Measurements from ENCODE around the gene GFRA1.

The GFRA1 gene

GRCh38 chr10:116141246-116141645 lies 131.8 kb downstream of the GFRA1 start:
- H3K4me3 ChIP-seq (ENCODE audit: control insufficient read depth, low read depth, low read length) = no peak overlapping the region
- TF ChIP-seq CTCF (conservative IDR thresholded peaks at IDR 0.05; ENCODE audit: control insufficient read depth, insufficient read depth, low read depth, low read length) = no peak
- DNase-seq (ENCODE audit: low read depth) = no peak

GRCh38 chr10:116139886-116140285 lies 133.1 kb downstream of the GFRA1 start:
- TF ChIP-seq CTCF (conservative IDR thresholded peaks at IDR 0.05; ENCODE audit: control insufficient read depth, insufficient read depth, low read depth, low read length) = no peak
- no peak for DNase-seq (ENCODE audit: low read depth)
- H3K4me3 ChIP-seq (ENCODE audit: control insufficient read depth, low read depth, low read length) = no peak overlapping the region

GRCh38 chr10:116138897-116139296 lies 134.1 kb downstream of the GFRA1 start:
- no peak for TF ChIP-seq CTCF (conservative IDR thresholded peaks at IDR 0.05; ENCODE audit: control insufficient read depth, insufficient read depth, low read depth, low read length)
- no peak for DNase-seq (ENCODE audit: low read depth)
- H3K4me3 ChIP-seq (ENCODE audit: control insufficient read depth, low read depth, low read length) = no peak overlapping the region

- no peak for DNase-seq (ENCODE audit: low read depth)
- H3K4me3 ChIP-seq (ENCODE audit: control insufficient read depth, low read depth, low read length) = no peak overlapping the region
- no peak for TF ChIP-seq CTCF (conservative IDR thresholded peaks at IDR 0.05; ENCODE audit: control insufficient read depth, insufficient read depth, low read depth, low read length)
Observed at GRCh38 chr10:116136261-116136660, 136.7 kb downstream of the GFRA1 start.

- no peak for TF ChIP-seq CTCF (conservative IDR thresholded peaks at IDR 0.05; ENCODE audit: control insufficient read depth, insufficient read depth, low read depth, low read length)
- DNase-seq (ENCODE audit: low read depth) = no peak
- no peak overlapping the region for H3K4me3 ChIP-seq (ENCODE audit: control insufficient read depth, low read depth, low read length)
Observed at GRCh38 chr10:116134322-116134721, 138.7 kb downstream of the GFRA1 start.

- H3K4me3 ChIP-seq (ENCODE audit: control insufficient read depth, low read depth, low read length) = no peak overlapping the region
- no peak for TF ChIP-seq CTCF (conservative IDR thresholded peaks at IDR 0.05; ENCODE audit: control insufficient read depth, insufficient read depth, low read depth, low read length)
- no peak for DNase-seq (ENCODE audit: low read depth)
Observed at GRCh38 chr10:116133634-116134033, 139.4 kb downstream of the GFRA1 start.

GRCh38 chr10:116132780-116133399 lies 140.1 kb downstream of the GFRA1 start:
- no peak for DNase-seq (ENCODE audit: low read depth)
- no peak for TF ChIP-seq CTCF (conservative IDR thresholded peaks at IDR 0.05; ENCODE audit: control insufficient read depth, insufficient read depth, low read depth, low read length)
- no peak overlapping the region for H3K4me3 ChIP-seq (ENCODE audit: control insufficient read depth, low read depth, low read length)
